Amniotic epithelial cell (primary cell): Measurements from ENCODE around the gene MGAT5.

Experiments
- DNase-seq: peaks from one replicate; pipeline ENCODE4 v3.0.0-alpha.2; 2010; ENCODE audit warnings: low read depth

Gene MGAT5

DNA sequence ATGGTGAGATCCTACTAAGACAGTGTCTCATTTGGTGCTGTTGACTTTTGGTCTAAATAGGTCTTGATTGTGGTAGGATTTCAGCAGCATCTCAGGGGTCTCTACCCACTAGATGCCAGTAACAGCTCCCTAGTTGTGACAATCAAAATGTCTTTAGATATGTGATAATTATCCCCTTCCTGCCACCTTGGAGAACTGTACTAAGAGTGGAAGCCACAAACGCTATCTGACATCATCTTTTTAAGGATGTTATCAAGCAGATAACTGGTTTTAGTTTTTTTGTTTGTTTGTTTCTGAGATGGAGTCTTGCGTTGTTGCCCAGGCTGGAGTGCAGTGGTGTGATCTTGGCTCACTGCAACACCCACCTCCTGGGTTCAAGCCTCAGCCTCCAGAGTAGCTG is 3.1 kb downstream of the MGAT5 start:
- no peak for DNase-seq

DNA sequence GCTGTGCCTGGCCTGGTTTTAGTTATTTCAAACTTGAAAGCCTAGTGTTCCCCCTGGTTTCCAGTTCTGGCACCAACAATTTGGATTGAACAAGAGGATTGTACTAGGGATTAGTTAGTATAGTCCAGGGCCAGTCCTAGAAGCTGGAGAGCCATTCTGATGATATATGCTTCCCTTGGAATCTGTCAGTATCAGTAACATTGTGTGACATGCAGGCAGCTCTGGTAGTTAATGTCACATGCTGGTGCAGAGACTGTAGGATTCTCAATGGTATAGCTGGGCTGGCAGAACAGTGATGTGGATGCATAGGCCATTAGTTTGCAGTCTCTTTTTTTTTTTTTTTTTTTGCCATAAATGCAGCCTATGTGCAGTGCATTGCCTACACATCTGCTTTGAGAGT is 3.6 kb downstream of the MGAT5 start:
- no peak for DNase-seq

DNA sequence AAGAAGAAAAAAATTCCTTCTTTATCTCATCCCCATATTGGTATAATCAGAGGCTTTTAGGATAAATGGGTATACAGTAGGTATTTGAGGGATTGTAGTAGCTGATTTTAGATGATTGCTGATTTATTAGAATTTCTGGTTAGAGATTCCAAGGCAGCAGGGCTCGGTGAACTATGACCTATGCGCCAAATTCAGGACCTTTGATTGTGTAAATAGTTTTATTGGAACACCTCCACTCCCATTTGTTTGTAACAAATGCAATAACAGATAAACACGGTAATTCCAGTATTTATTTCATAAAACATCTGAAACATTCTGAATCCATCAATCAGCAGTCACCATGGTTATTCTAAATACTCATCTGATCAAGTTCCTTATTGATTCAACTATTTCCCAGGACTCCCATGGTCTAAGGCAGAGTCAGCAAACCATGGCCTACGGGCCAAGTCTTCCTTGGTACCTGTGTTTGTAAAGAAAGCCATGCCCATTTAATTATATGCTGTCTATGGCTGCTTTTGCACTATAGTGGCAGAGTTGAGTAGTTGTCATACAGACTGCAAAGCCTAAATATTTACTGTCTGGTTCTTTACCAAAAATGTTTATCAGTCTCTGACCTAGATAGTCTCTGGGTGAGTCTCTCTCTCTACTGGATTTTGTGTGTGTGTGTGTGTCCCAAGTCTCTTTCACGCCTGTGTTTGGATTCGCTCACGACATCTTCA is 4.3 kb downstream of the MGAT5 start:
- DNase-seq, result no peak

DNA sequence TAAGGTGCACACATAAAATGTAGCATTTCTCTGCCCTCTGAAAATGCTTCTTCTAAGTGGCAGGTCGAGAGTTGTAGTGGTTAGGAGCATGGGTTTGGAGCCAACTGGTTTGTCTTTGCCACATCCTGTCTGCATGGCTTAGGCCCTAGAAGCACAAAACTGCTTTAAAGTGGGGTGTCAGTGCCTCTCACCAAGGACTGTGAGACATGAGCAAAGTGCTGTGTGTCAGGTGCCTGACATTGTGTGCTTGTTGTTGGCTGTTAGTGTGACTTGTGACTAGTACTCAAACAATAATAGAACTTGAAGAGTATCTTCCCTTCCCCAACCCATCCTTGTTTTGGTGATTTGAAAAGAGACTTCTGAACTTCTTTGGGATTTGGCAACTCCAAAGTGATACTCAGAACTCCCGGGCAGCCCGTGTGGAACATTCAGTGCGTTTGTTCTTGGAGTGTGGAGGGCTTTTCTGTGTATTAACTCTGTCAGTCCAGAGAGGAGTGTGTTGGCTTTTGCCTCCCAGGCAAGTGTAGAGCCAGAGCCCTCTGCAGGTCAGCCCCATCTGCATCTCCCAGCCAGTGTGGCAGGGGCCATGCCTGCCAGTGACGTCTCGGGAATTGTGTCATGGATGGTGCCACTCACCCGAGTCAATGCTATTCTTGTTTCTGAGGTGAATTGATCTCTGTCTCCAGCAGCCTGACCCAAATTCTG is 5.0 kb downstream of the MGAT5 start:
- no peak for DNase-seq

DNA sequence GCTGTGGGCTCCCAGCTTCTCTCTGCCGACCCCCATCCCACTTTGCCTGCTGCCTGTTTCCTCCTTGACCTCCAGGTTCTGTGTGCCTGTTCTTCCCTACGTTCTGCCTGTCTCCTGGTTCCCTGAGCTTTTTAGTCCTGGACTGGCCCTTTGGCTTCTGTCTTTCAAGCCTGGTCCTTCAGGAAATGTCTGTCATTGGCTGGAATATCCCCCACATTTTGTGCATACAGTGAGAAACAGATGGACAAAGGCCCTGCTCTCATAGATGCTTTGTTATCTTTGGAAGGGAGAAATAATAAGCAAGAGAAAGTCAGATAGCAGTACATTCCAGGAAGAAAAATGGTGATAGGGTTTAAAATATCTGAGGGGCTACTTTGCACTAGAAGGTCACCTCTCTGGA is 5.7 kb downstream of the MGAT5 start:
- DNase-seq, result no peak

DNA sequence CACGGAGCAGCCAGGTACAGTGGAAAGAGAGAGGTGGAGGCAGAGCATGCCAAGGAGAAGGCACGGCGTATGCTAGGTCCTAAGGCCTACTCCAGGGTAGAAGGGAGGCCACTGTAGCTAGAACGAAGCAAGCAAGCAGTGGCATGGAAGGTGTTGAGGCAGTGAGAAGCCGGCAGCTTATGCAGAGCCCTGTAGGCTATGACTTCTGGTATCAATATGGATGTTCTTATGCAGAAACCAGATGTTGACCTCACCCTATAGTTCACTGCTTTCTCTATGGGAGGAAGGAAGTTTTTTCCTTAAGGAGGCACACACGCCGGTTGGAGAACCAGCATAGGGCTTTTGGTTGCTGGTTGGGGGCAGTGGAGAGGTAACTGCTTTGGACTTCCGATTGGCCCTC is 6.1 kb downstream of the MGAT5 start:
- no peak for DNase-seq

DNA sequence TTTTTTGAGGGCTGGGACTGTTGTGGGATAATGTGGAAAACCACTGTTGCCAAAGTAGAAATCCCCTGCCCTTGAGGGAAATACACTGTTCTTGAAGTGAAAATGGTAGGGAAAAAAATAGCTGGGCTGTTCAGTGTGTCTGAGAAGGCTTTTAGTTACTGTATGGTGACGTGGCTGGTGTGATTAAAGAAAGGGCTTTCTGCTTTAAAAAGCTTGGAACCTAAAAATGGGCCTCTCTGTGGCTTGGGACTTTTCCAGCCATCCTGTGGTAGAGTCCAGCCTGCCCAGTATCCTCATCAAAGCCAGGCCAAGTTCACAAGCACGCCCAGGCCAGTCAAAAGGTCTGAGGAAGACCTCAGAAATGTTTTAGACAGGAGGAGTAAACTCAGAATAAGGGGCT is 6.8 kb downstream of the MGAT5 start:
- peak; percentile 87 for DNase-seq

DNA sequence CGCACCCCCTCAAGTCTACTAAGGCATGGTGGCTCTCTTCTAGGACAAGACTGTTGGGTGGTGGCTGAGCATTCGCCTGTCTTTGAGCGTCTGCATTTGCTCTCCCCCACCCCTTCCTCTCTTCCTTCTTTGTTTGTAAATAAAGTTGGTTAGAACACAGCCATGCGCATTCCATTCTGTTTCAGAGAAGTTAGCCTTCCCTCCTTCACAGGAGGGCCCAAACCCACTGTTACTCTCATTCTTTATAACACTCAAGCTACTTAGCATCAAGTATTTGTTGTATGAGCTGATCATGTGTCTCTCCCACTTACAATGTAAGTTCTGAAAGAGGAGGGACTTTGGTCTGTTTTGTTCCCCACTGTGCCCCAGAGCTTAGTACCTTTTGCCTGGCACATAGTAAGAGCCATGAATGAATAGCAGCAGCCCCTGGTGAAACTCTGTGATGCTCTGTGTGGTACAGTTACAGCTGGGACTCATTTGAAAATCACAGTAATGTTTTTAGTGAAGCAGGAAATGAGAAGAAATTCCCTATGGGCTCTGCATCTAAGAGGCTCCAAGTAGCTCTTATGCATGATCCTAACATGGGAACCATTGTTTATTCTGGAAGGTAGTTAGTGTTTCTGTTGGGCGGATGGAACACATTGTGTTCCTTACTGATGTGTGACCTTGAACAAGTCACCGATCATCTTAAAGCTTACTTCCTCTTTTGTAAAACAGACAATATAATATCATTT is 7.7 kb downstream of the MGAT5 start:
- DNase-seq, result no peak

DNA sequence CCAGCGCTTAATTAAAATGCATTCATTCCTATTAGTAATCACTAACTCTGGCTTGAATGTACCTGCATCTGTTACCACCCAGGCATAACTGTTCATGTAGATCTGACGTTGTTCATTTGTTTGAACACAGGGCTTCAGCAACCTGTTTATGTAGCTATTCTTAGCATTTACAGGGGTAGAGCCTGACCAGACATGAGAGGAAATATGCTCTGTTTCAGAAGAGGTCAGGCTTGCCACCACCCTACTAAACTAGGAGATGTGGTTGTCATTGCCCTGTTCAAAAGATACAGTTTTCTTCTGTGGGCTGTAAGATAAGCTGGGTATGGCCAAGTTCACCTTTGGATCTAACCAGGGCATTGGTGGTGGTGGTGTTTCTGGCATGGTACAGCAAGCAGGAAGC is 8.8 kb downstream of the MGAT5 start:
- DNase-seq, result no peak

DNA sequence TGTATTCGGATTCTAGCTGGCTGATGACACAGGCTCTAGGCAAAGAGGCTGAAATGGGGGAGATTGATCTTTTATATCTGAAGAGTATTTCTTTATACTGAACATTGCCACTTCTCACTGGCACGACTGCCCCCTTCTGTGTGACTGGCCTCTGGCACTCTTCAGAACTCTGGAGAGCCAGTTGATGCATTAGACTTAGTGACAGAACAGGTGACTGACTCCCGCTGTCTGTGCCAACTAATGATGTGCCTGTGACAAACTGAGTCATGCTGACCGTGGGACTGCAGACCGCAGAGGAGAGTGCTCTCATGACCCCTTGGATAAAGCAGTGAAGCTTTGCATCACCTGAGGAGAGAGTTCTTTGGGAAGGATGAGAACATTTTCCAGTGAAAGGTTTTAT is 14.4 kb downstream of the MGAT5 start:
- DNase-seq, result no peak

DNA sequence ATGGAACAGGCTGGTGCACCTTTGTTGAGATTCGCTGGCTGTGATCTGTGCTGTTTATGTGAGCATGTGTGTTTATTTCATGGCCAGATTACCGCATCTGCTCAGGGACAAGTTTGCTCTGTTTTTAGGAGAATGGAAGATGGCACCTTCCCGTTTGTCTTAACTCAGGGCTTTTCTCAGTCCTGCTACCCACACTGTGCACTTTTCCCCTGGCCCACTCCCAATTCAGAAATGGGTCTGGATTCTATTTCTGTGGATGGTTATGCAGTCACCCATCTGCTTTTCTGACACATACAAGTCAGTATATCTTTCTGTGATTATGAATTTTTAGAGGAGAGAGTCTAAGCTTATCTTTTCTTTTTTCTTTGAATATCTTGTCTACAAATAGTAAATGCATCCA is 15.4 kb downstream of the MGAT5 start:
- no peak for DNase-seq

DNA sequence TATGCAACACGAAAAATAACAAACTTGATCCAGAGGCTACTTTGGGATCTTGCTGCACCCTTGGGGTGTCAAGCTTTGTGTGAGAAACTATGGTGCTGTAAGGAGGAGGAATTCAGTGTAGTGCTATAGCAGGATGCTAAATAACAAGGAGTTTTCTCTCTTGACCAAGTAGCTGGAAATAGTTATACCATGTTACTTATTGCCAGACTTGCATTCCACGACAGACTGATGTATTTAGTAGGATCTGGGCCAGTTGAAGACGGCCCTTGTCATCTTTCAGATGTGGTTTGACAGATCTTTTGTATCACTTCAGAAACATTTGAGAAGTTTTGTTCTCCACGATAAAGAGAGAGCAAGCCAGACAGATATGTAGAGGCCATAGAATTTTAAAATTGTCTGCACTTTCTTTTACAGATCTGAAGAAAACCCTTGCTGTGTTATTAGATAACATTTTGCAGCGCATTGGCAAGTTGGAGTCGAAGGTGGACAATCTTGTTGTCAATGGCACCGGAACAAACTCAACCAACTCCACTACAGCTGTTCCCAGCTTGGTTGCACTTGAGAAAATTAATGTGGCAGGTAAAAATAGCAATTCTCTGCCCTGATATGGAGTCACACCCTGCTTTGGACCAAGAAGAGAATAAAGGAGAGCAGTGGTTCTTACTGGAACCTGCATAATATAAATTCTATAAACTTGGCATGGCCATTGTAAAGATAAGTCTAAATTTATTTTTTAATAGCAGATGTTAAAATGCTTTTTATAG is 16.3 kb downstream of the MGAT5 start:
- DNase-seq, result no peak

DNA sequence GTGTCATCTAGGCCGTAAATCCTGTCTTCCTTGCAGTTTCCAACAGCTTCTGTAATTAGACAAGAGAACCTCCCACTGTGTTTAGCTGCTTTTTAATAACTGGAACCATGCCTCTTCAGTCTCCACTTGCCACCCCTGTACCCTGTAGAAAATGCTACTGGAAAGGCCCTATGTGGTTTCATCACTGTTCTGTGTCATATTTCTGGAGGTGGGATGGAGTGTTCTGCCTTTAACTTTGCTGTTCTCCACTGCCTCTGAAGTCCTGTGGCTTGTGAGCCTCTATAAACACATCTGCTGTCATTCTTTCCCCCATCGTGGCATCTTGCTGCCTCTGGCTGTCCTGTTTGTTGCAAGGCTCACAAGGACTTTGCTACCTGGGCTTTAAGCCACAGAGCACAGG is 17.9 kb downstream of the MGAT5 start:
- DNase-seq, result no peak

DNA sequence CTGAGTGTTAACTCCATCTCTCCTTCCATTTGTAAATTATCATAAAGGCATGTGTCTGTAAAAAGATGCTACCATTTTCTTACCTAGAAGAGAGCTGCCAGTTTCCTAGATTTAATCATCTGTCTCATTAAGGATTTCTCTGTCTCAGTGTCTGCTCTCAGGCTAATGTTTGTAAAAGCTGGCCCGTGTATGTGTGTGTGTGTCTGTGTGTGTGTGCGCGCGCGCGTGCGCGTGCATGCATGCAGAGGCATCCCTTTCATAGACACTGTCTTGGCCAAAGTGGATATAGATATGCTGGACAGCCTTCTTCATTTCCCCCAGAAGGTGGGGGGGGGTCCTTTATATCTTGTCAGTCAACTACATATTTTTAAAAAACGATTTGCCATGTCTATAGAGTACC is 18.9 kb downstream of the MGAT5 start:
- no peak for DNase-seq

DNA sequence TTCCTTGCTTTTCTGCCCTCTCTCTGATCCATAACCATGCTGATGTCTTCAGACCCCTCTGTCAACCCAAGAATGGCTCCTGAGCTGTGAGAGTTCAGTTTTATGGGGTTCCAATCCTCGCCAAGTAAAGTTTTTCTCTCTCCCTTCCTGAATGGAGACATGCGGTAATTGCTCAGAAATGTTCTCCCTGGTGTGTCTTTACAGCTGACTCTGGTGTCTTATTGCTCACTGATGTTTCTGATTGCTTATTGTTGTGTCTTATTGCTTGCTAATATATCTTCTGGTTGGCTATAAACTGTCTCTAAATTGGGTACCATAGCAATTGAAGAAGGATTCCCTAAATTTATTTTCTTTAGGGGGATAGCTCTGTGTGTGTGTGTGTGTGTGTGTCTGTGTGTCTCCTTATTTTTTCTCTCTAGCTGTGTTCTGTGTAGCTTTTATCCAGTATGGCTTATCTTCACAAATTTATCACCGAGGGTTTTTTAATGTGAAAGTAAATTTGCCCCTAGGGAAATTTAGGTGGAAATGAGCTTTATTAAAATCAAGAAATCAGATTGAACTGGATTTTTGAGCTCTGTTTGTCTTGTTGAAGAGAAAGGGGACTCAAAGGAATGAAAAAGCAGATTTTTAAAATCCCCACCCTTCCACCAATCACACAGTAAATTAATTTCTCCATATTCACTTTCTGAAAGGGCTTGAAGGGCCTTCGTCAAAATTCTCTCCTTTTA is 19.5 kb downstream of the MGAT5 start:
- no peak for DNase-seq

DNA sequence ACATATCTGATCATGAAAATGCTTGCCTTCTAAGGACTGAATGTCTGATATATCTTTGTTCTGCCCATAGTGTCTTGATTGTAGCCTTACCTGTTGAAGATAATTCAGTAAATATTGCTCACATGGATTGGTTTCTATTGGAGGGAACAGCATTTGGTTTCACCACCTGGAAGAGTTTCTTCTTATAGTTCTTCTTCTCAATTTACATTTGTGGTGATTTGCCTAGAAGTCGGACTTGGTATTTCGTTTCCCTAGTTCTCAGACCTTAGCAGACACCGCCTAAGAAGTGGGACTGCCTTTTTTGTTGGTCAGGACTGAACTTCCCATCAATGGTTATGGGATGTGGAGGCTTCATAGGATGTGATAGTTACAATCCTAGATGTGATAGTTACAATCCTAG is 20.2 kb downstream of the MGAT5 start:
- DNase-seq, result no peak

DNA sequence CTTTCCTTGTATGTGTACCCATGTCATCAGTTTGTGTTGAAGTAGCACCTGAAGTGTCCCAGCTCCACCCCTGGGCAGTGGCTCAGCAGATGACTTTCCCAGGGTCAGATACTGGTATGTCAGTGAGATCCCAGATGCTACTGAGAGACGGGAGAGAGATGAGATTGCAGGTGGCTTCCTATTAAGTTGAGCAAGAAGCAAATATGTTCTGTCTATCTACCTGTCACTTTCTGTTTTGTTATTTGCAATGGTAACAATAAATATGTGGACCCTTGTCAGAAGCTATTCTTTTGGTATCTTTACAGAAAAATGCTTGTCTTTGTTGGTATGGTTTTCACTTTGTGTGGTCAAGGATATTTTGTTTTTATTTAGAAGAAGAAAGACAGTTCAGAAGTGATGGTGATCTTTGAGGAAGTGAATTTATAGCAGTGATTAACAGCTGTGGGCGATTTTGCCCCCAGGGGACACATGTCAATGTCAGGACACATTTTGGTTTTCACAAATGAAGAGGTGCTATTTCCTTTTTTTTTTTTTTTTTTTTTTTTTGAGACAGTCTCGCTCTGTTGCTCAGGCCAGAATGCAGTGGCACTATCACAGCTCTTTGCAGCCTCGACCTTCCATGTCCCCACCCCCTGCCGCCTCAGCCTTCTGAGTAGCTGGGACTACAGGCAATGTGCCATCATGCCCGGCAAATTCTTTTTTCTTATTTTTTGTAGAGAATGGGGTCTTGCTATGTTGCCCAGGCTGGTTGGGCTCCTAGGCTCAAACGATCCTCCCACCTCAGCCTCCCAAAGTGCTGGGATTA is 21.4 kb downstream of the MGAT5 start:
- DNase-seq, result no peak

DNA sequence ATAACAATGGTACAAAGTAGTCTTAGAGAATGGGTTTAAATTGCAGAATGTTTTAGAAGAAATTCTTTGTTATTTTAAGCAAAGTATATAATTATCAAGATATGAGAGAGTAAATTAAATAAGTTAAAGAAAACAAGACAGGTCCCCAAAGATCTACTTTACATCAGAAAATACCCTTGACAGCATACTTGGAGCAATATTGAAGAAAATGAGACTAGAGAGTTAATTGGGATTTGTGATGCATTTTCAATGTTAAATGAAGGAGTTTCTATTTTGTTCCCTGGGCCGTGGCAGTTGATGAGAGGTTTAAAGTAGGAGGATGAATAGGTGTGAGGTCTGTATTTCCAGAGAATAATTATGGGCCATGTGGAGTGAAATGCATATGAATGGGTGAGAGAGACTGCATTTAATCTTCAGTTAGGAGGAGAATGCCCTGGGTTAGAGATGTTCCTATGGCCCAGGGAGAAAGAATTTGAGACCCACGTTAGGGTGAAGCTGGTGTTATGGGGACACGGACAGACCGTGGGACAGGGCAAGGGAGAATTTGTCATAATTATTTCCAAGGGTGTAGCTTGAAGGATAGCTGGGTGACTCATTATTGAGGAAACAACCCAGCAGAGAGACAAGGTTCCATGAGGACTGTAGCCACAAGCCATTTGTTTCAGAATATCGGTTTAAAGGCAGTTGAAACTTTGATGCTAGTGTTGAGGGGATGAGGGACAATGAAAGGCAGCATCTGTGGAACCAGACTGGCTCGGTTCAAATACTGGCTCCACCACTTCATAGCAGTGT is 22.7 kb downstream of the MGAT5 start:
- no peak for DNase-seq

DNA sequence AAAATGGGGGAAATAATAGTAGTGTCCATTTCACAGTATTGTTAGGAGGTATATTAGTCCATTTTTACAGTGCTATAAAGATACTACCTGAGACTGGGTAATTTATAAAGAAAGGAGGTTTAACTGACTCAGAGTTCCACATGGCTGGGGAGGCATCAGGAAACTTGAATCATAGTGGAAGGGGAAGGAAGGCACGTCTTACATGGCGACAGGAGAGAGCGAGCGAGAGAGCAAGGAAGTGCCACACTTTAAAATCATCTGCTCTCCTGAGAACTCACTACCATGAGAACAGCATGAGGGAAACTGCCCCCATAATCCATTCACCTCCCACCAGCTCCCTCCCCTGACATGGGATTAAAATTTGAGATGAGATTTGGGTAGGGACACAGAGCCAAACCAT is 23.4 kb downstream of the MGAT5 start:
- no peak for DNase-seq

DNA sequence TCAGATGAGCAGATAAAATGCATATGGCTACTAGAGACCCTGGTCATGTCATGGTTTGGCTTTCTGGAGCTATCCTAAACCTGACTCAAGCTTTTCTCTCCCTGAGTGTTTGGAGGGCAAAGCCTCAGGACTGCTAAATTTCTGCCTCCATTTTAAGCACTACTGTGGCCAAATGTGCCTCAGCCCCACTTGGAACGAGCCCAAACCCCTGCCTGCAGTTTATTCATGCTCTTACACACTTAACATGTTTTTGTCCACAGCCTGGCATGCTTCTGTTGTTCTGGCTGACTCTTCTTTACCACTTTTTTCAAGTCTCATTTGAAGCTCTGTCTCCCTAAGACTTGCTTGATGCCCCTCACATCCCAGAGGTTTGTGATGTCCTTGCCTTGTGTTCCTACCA is 24.7 kb downstream of the MGAT5 start:
- no peak for DNase-seq
